Suprapubic skin (tissue), 4 donors: Measurements from ENCODE around the gene CHTF8.

Source experiments
- EP300 ChIP-seq: sonication (generic); formaldehyde crosslinking; IDR thresholded peaks from one replicate; pipeline ENCODE4 v1.6.1; 2017; ENCODE audit warnings: antibody characterized with exemption
- POLR2AphosphoS5 ChIP-seq, 3 donors: sonication (generic); formaldehyde crosslinking; IDR thresholded peaks; one replicate each; pipeline ENCODE4 v1.6.1; 2017; ENCODE audit warnings: antibody characterized with exemption in 3 of 3
- TF ChIP-seq, protein P1 (sequence below), 2 donors: fragments of 200-600 bp in 1 of 2; fragments of 450-650 bp in 1 of 2; sonication (generic) in 1 of 2; IDR thresholded peaks; one replicate each; pipeline ENCODE4 v1.5.1; 2016 to 2019; ENCODE audit warnings: antibody characterized with exemption in 2 of 2, mild to moderate bottlenecking in 1 of 2, moderate library complexity in 1 of 2

GRCh38 chr16:69113216-69113615 is 19.2 kb downstream of the CHTF8 start:
- TF ChIP-seq, protein P1, sequence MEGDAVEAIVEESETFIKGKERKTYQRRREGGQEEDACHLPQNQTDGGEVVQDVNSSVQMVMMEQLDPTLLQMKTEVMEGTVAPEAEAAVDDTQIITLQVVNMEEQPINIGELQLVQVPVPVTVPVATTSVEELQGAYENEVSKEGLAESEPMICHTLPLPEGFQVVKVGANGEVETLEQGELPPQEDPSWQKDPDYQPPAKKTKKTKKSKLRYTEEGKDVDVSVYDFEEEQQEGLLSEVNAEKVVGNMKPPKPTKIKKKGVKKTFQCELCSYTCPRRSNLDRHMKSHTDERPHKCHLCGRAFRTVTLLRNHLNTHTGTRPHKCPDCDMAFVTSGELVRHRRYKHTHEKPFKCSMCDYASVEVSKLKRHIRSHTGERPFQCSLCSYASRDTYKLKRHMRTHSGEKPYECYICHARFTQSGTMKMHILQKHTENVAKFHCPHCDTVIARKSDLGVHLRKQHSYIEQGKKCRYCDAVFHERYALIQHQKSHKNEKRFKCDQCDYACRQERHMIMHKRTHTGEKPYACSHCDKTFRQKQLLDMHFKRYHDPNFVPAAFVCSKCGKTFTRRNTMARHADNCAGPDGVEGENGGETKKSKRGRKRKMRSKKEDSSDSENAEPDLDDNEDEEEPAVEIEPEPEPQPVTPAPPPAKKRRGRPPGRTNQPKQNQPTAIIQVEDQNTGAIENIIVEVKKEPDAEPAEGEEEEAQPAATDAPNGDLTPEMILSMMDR (IDR thresholded peaks at IDR 0.05), result no peak
- TF ChIP-seq EP300 (no peak), POLR2AphosphoS5 (IDR thresholded peaks at IDR 0.05) (no peak)
